ENCODE results near the gene SRGAP1. TPM values are rescaled to one million over a fixed set of nuclear protein-coding genes. Genes with fewer than 3 reads are reported as not detected.

SRGAP1 gene
- total RNA-seq, 1 experiment from 2014 or later: 65.0 TPM

- CTCF ChIA-PET: interaction anchor here (0.6 kb wide), 1 partner anchor 44 kb away, joined by 3 read pairs; no protein-coding TSS in a partner anchor
- Mint-ChIP-seq H3K36me3 (ENCODE audit: insufficient read depth, unreplicated experiment) (peaks cover 20% of the 10 kb centered on the region), H3K9me3 (ENCODE audit: unreplicated experiment) (no peaks in the 10 kb centered on the region), H3K27me3 (ENCODE audit: insufficient read depth, unreplicated experiment) (no peaks in the 10 kb centered on the region), H3K4me3 (ENCODE audit: unreplicated experiment) (no peak overlapping the region), H3K4me1 (ENCODE audit: insufficient read depth, unreplicated experiment) (no peaks in the 10 kb centered on the region), H3K27ac (ENCODE audit: low read depth, unreplicated experiment) (no peak overlapping the region)
- POLR2A ChIA-PET: no interaction called here
- intact Hi-C loops (cut with micrococcal nuclease): no loop called here
- no peak for DNase-seq (ENCODE audit: unreplicated experiment)
- BruUV-seq (replicated peaks): no TSS peak
- TF ChIP-seq CTCF (IDR thresholded peaks at IDR 0.05; ENCODE audit: unreplicated experiment): no peak
Measured at GRCh38 chr12:64203036-64203435, 358.5 kb downstream of the SRGAP1 start.

- Mint-ChIP-seq H3K4me3 (ENCODE audit: unreplicated experiment) (no peak overlapping the region), H3K9me3 (ENCODE audit: unreplicated experiment) (no peaks in the 10 kb centered on the region), H3K27me3 (ENCODE audit: insufficient read depth, unreplicated experiment) (no peaks in the 10 kb centered on the region), H3K27ac (ENCODE audit: low read depth, unreplicated experiment) (no peak overlapping the region), H3K36me3 (ENCODE audit: insufficient read depth, unreplicated experiment) (peaks cover 24% of the 10 kb centered on the region), H3K4me1 (ENCODE audit: insufficient read depth, unreplicated experiment) (no peaks in the 10 kb centered on the region)
- ChIA-PET POLR2A (no interaction called here), CTCF (interaction anchor here (0.7 kb wide), 1 partner anchor 161 kb away, joined by 3 read pairs; no protein-coding TSS in a partner anchor)
- BruUV-seq (replicated peaks): no TSS peak
- intact Hi-C loops (cut with micrococcal nuclease): no loop called here
- TF ChIP-seq CTCF (IDR thresholded peaks at IDR 0.05; ENCODE audit: unreplicated experiment): no peak
- no peak for DNase-seq (ENCODE audit: unreplicated experiment)
Measured at GRCh38 chr12:64203775-64204174, 359.3 kb downstream of the SRGAP1 start.

GRCh38 chr12:64205542-64205941 lies 361.0 kb downstream of the SRGAP1 start:
- no peaks in the 10 kb centered on the region for H3K4me1 Mint-ChIP-seq (ENCODE audit: insufficient read depth, unreplicated experiment)
- no peaks in the 10 kb centered on the region for H3K27me3 Mint-ChIP-seq (ENCODE audit: insufficient read depth, unreplicated experiment)
- no peaks in the 10 kb centered on the region for H3K9me3 Mint-ChIP-seq (ENCODE audit: unreplicated experiment)
- POLR2A ChIA-PET: interaction anchor here (0.6 to 1.0 kb wide), 3 partner anchors 8 to 69 kb away, joined by 3 to 4 read pairs (median 3); no protein-coding TSS in a partner anchor
- CTCF ChIA-PET: interaction anchor here (0.5 to 1.5 kb wide), 2 partner anchors 83 to 361 kb away, joined by 3 to 5 read pairs; partner anchors contain the start of gene SRGAP1
- no TSS peak for BruUV-seq (replicated peaks)
- peaks cover 34% of the 10 kb centered on the region for H3K36me3 Mint-ChIP-seq (ENCODE audit: insufficient read depth, unreplicated experiment)
- intact Hi-C loops (cut with micrococcal nuclease): no loop called here
- no peak overlapping the region for H3K27ac Mint-ChIP-seq (ENCODE audit: low read depth, unreplicated experiment)
- no peak for TF ChIP-seq CTCF (IDR thresholded peaks at IDR 0.05; ENCODE audit: unreplicated experiment)
- no peak for DNase-seq (ENCODE audit: unreplicated experiment)
- no peak overlapping the region for H3K4me3 Mint-ChIP-seq (ENCODE audit: unreplicated experiment)

GRCh38 chr12:64207453-64207852 lies 363.0 kb downstream of the SRGAP1 start:
- intact Hi-C loops (cut with micrococcal nuclease): no loop called here
- Mint-ChIP-seq H3K9me3 (ENCODE audit: unreplicated experiment) (no peaks in the 10 kb centered on the region), H3K4me1 (ENCODE audit: insufficient read depth, unreplicated experiment) (no peaks in the 10 kb centered on the region), H3K36me3 (ENCODE audit: insufficient read depth, unreplicated experiment) (peaks cover 40% of the 10 kb centered on the region), H3K27ac (ENCODE audit: low read depth, unreplicated experiment) (no peak overlapping the region), H3K4me3 (ENCODE audit: unreplicated experiment) (no peak overlapping the region), H3K27me3 (ENCODE audit: insufficient read depth, unreplicated experiment) (no peaks in the 10 kb centered on the region)
- BruUV-seq (replicated peaks): no TSS peak
- ChIA-PET CTCF (interaction anchor here (0.6 kb wide), 2 partner anchors 10 to 18 kb away, joined by 4 to 5 read pairs; no protein-coding TSS in a partner anchor), POLR2A (interaction anchor here (0.8 kb wide), 1 partner anchor 8 kb away, joined by 3 read pairs; no protein-coding TSS in a partner anchor)
- DNase-seq (ENCODE audit: unreplicated experiment): no peak
- TF ChIP-seq CTCF (IDR thresholded peaks at IDR 0.05; ENCODE audit: unreplicated experiment): no peak

Other genes with a start within 250 kb of the SRGAP1 start
- not detected in 2 replicates for gene DPY19L2, start 176.2 kb upstream of the SRGAP1 start, total RNA-seq (2022)
- gene RXYLT1, start 64.8 kb upstream of the SRGAP1 start, total RNA-seq (2022): 21.1 and 26.7 TPM in 2 replicates